AG10803 (cell line): ENCODE measurements around the gene FBRSL1.

ENCODE experiments used
- DNase-seq: peaks from one replicate; pipeline ENCODE4 v3.0.0; 2010; ENCODE audit warnings: low read depth
- H3K4me3 ChIP-seq: 2 replicates; pipeline ENCODE4 v1.5.1; 2011; ENCODE audit warnings: mild to moderate bottlenecking, low read length, control low read depth
- CTCF ChIP-seq: conservative IDR thresholded peaks from 2 replicates; pipeline ENCODE4 v1.5.1; 2011; ENCODE audit warnings: mild to moderate bottlenecking, low read length, control low read depth, inconsistent platforms

FBRSL1 gene

GRCh38 chr12:132539016-132539773 lies 49.2 kb downstream of the FBRSL1 start:
- TF ChIP-seq CTCF, result no peak
- no peak overlapping the region for H3K4me3 ChIP-seq
- DNase-seq, result no peak

- no peak for DNase-seq
- no peak overlapping the region for H3K4me3 ChIP-seq
- TF ChIP-seq CTCF, result no peak
These were observed 50.5 kb downstream of the FBRSL1 start for GRCh38 chr12:132540436-132540835.

- no peak for TF ChIP-seq CTCF
- no peak overlapping the region for H3K4me3 ChIP-seq
- no peak for DNase-seq
These were observed 51.2 kb downstream of the FBRSL1 start for GRCh38 chr12:132541200-132541599.

- TF ChIP-seq CTCF, result no peak
- no peak for DNase-seq
- no peak overlapping the region for H3K4me3 ChIP-seq
These were observed 52.0 kb downstream of the FBRSL1 start for GRCh38 chr12:132541996-132542395.

- no peak for TF ChIP-seq CTCF
- H3K4me3 ChIP-seq, result no peak overlapping the region
- no peak for DNase-seq
These were observed 52.7 kb downstream of the FBRSL1 start for GRCh38 chr12:132542661-132543060.

- no peak for TF ChIP-seq CTCF
- H3K4me3 ChIP-seq, result no peak overlapping the region
- no peak for DNase-seq
These were observed 53.5 kb downstream of the FBRSL1 start for GRCh38 chr12:132543298-132544079.

GRCh38 chr12:132544080-132544397 lies 54.1 kb downstream of the FBRSL1 start:
- no peak overlapping the region for H3K4me3 ChIP-seq
- no peak for DNase-seq
- TF ChIP-seq CTCF, result no peak
